Adrenal gland (tissue), 12 donors: ENCODE measurements around the gene CUEDC1. TPM values are rescaled to one million over a fixed set of nuclear protein-coding genes. Genes with fewer than 3 reads are reported as not detected.
A peak's percentile ranks its signal among the peaks of the same experiment; 100 is the strongest.
"Not testable (repeated sequence)": the region's sequence is repeated elsewhere in the genome, so short reads cannot be mapped to it uniquely, and the experiment has no call there.

Experiments
- DNase-seq, 7 donors: peaks; one replicate each; pipeline ENCODE4 v3.0.0-alpha.2; 2019 to 2020
- H3K27ac ChIP-seq, 5 donors: fragments of 200-600 bp; sonication (generic) in 4 of 5; 1 replicate in 3 of 5; 2 replicates in 2 of 5; pipeline versions ENCODE4 v1.5.1 to v1.8.0; 2016 to 2020; ENCODE audit warnings: mild to moderate bottlenecking in 1 of 5
- H3K27me3 ChIP-seq: fragments of 200-600 bp; 2 replicates; pipeline ENCODE4 v1.8.0; 2021
- H3K36me3 ChIP-seq, 2 donors: fragments of 200-600 bp; replicated peaks in 1 of 2; 1 replicate in 1 of 2; 2 replicates in 1 of 2; pipeline versions ENCODE4 v1.5.1 to v1.8.0; 2018 to 2022
- H3K4me1 ChIP-seq, 2 donors: fragments of 200-600 bp; replicated peaks in 1 of 2; 1 replicate in 1 of 2; 2 replicates in 1 of 2; pipeline versions ENCODE4 v1.5.1 to v1.8.0; 2018 to 2021
- H3K4me3 ChIP-seq, 4 donors: fragments of 200-600 bp; sonication (generic) in 3 of 4; one replicate each; pipeline ENCODE4 v1.5.1; 2016 to 2018
- H3K9me3 ChIP-seq, 3 donors: fragments of 200-600 bp; sonication (generic) in 1 of 3; replicated peaks in 1 of 3; 1 replicate in 2 of 3; 2 replicates in 1 of 3; pipeline versions ENCODE4 v1.5.1 to v1.8.0; 2016 to 2021
- CTCF ChIP-seq, 6 experiments: fragments of 450-650 bp in 4 of 6; fragments of 200-600 bp in 2 of 6; sonication (generic) in 1 of 6; IDR thresholded peaks; 1 replicate in 5 of 6; 2 replicates in 1 of 6; pipeline versions ENCODE4 v1.5.1 to v1.8.0; 2016 to 2021; ENCODE audit warnings: antibody characterized with exemption in 6 of 6, mild to moderate bottlenecking in 2 of 6, moderate library complexity in 1 of 6
- POLR2A ChIP-seq, 2 donors: fragments of 450-650 bp; IDR thresholded peaks; one replicate each; pipeline ENCODE4 v1.6.1; 2017; ENCODE audit warnings: antibody characterized with exemption in 2 of 2, mild to moderate bottlenecking in 2 of 2, moderate library complexity in 1 of 2
- WGBS, 4 donors: extraction: QIAGEN DNeasy Blood & Tissue Kit in 2 of 4; methylation state at CpG; one replicate each; pipeline versions ENCODE4 v1.1.5 to v1.1.7; 2013 to 2017; 5-methylcytosine and 5-hydroxymethylcytosine counted together
- intact Hi-C, 2 donors: fragments of 100-400 bp; cut with DNase I; formaldehyde crosslinking; loops; one replicate each; pipeline versions ENCODE4 v1.14.1 to v1.15.0; 2022 to 2023
- polyA plus RNA-seq, 3 donors: library from polyadenylated mRNA; stranded (reverse); fragments of 200-250 nt in 2 of 3; fragments of 350-450 nt in 1 of 3; fragmentation: Illumina TruSeq in 1 of 3; extraction: RNeasy Lipid Tissue Mini Kit (QIAGEN cat#74804) in 1 of 3; gene quantifications; one replicate each; pipeline ENCODE4 v1.2.3, GENCODE V29; 2013 to 2014
- total RNA-seq, 9 donors: library from RNA; depleted of rRNA in 4 of 9; stranded (reverse); fragments of >200 nt in 4 of 9; fragments of 120-200 nt in 1 of 9; fragmentation: NEBNext Ultra II Directional in 1 of 9; extraction: Animal tissue kit (Norgen Biotek cat#: 25700) in 1 of 9; gene quantifications; one replicate each; pipeline versions ENCODE4 v1.1.0 to v1.2.4, GENCODE V29; 2013 to 2023
- donor health status: healthy with polysubstance abuse.
- donor health status: Bipolar disorder and iron deficiency.
- donor health status: DM: yes; HTN: yes; CAD: no.
- donor health status: DM: no; HTN: no; CAD: no.
- donor health status: DM: no; HTN: no; CAD: no.
- donor health status: DM: yes; HTN: yes; CAD: no.

CUEDC1 gene
- total and polyA plus RNA-seq, 12 donors: 9.4 to 47.3 (median 39.0) TPM

GRCh38 chr17:57962279-57963148 is 7.3 kb upstream of the CUEDC1 start:
- WGBS, 4 donors: 67 to 75% (median 71%) methylated on average over 7 to 8 of the region's 8 CpGs

GRCh38 chr17:57959929-57960328 is 4.7 kb upstream of the CUEDC1 start:
- Histone ChIP-seq H3K27ac (no peak overlapping the region), H3K4me1 (peaks cover 0 to 7% of the 10 kb centered on the region in 2 donors), H3K36me3 (no peaks in the 10 kb centered on the region), H3K27me3 (no peaks in the 10 kb centered on the region), H3K4me3 (no peak overlapping the region), H3K9me3 (no peaks in the 10 kb centered on the region)
- intact Hi-C loops: no loop called here
- 92 to 99% (median 94%) methylated on average over 5 to 6 of the region's 6 CpGs for WGBS, 4 donors
- peak in 3 of 7 donors; percentile 1 to 39 (median 4) for DNase-seq
- TF ChIP-seq POLR2A (IDR thresholded peaks at IDR 0.05): no peak
- TF ChIP-seq CTCF (IDR thresholded peaks at IDR 0.05): no peak

More at GRCh38 chr17:57962279-57963148, 7.3 kb upstream of the CUEDC1 start:
- no peak for TF ChIP-seq CTCF (IDR thresholded peaks at IDR 0.05)
- TF ChIP-seq POLR2A (IDR thresholded peaks at IDR 0.05): no peak
- Histone ChIP-seq H3K4me3 (no peak overlapping the region), H3K27me3 (no peaks in the 10 kb centered on the region), H3K9me3 (no peaks in the 10 kb centered on the region), H3K36me3 (no peaks in the 10 kb centered on the region), H3K27ac (no peak overlapping the region), H3K4me1 (no peaks in the 10 kb centered on the region)
- intact Hi-C loops: no loop called here
- peak in 3 of 7 donors; percentile 2 to 46 (median 6) for DNase-seq

- peak in 3 of 7 donors; percentile 7 to 13 (median 10) for DNase-seq
- H3K4me3 ChIP-seq, H3K9me3 ChIP-seq, H3K27me3 ChIP-seq, H3K27ac ChIP-seq, H3K36me3 ChIP-seq, intact Hi-C loops: not testable (repeated sequence)
- 94 to 96% (median 95%) methylated on average over 14 to 15 of the region's 15 CpGs for WGBS, 4 donors
- peaks cover 9 to 16% of the 10 kb centered on the region in 2 donors for H3K4me1 ChIP-seq
Measured at GRCh38 chr17:57958391-57958790, 3.2 kb upstream of the CUEDC1 start.

GRCh38 chr17:57957886-57958285 is 2.7 kb upstream of the CUEDC1 start:
- Histone ChIP-seq H3K27ac (no peak overlapping the region), H3K9me3 (no peaks in the 10 kb centered on the region), H3K27me3 (no peaks in the 10 kb centered on the region), H3K36me3 (no peaks in the 10 kb centered on the region), H3K4me1 (peaks cover 12 to 21% of the 10 kb centered on the region in 2 donors), H3K4me3 (no peak overlapping the region)
- intact Hi-C loops: no loop called here
- 87 to 93% (median 90%) methylated on average over 3 of the region's 3 CpGs for WGBS, 4 donors
- peak in 2 of 7 donors; percentile 4 to 7 for DNase-seq
- TF ChIP-seq CTCF (IDR thresholded peaks at IDR 0.05) (no peak), POLR2A (IDR thresholded peaks at IDR 0.05) (no peak)
